ENCODE measurements around the gene SLAMF9.

Gene SLAMF9

DNA sequence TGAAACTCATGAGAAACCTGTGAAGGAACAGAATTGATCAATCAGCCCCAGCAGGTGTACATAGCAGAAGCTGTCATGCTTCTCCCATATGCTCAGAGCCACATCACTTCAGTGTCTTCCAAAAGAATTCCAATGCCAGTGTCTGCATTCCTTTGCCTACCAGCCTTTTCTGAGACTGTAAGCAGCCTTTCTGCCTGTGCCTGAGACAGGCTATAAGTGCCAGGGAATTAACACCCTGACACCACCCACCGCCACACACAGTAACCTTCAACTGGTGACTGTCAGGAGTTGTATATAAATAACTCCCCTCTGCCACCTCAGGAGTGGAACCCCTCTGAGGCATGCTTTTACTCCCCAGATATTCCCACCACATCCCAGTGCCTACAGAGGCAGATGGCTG, 38.1 kb upstream of the SLAMF9 start:
- no peak for DNase-seq (ENCODE audit: low read depth in 2 of 2)
- no peak overlapping the region for H3K4me3 ChIP-seq (replicated peaks in 1 of 2; ENCODE audit: low read depth in 2 of 2, low read length in 2 of 2)
- TF ChIP-seq CTCF (IDR thresholded peaks at IDR 0.05; ENCODE audit: low read depth, low read length), result no peak

GRCh38 chr1:159991513-159991912, 37.5 kb upstream of the SLAMF9 start:
- TF ChIP-seq CTCF (IDR thresholded peaks at IDR 0.05; ENCODE audit: low read depth, low read length), result no peak
- DNase-seq (ENCODE audit: low read depth in 2 of 2), result peak; percentile 35 to 41
- H3K4me3 ChIP-seq (replicated peaks in 1 of 2; ENCODE audit: low read depth in 2 of 2, low read length in 2 of 2), result no peak overlapping the region

- TF ChIP-seq CTCF (IDR thresholded peaks at IDR 0.05; ENCODE audit: low read depth, low read length), result no peak
- no peak for DNase-seq (ENCODE audit: low read depth in 2 of 2)
- H3K4me3 ChIP-seq (replicated peaks in 1 of 2; ENCODE audit: low read depth in 2 of 2, low read length in 2 of 2), result no peak overlapping the region
Observed at GRCh38 chr1:159990005-159990404, 36.0 kb upstream of the SLAMF9 start.

GRCh38 chr1:159989581-159989980, 35.5 kb upstream of the SLAMF9 start:
- no peak overlapping the region for H3K4me3 ChIP-seq (replicated peaks in 1 of 2; ENCODE audit: low read depth in 2 of 2, low read length in 2 of 2)
- no peak for TF ChIP-seq CTCF (IDR thresholded peaks at IDR 0.05; ENCODE audit: low read depth, low read length)
- DNase-seq (ENCODE audit: low read depth in 2 of 2), result no peak

DNA sequence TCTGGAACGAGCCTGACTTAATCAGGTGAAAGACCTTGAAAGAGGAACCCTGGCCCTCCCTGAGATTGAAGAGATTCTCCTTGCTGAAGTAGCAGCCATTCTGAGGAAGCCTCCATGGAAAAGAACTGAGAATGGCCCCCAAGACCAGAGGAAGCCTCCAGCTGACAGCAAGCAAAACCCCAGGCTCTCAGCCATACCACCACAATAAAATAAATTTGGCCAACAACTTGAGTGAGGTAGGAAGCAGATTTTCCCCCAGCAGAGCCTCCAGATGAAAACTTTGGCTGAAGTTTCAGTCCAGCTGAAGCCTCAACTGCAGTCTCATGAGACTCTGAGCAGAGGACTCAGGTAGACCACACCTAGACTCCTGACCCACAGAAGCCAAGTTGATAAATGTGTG, 34.0 kb upstream of the SLAMF9 start:
- DNase-seq (ENCODE audit: low read depth in 2 of 2), result no peak
- H3K4me3 ChIP-seq (replicated peaks in 1 of 2; ENCODE audit: low read depth in 2 of 2, low read length in 2 of 2), result no peak overlapping the region
- no peak for TF ChIP-seq CTCF (IDR thresholded peaks at IDR 0.05; ENCODE audit: low read depth, low read length)

- no peak overlapping the region for H3K4me3 ChIP-seq (replicated peaks in 1 of 2; ENCODE audit: low read depth in 2 of 2, low read length in 2 of 2)
- no peak for DNase-seq (ENCODE audit: low read depth in 2 of 2)
- no peak for TF ChIP-seq CTCF (IDR thresholded peaks at IDR 0.05; ENCODE audit: low read depth, low read length)
Observed at GRCh38 chr1:159987186-159987585, 33.1 kb upstream of the SLAMF9 start.

- no peak for DNase-seq (ENCODE audit: low read depth in 2 of 2)
- no peak overlapping the region for H3K4me3 ChIP-seq (replicated peaks in 1 of 2; ENCODE audit: low read depth in 2 of 2, low read length in 2 of 2)
- no peak for TF ChIP-seq CTCF (IDR thresholded peaks at IDR 0.05; ENCODE audit: low read depth, low read length)
Observed at GRCh38 chr1:159986531-159986930, 32.5 kb upstream of the SLAMF9 start.
